ENCODE data around the gene SLC13A4. TPM values are rescaled to one million over a fixed set of nuclear protein-coding genes. Genes with fewer than 3 reads are reported as not detected.

Gene SLC13A4
- total RNA-seq, 1 donor from 2014 or later = 0.08 TPM

GRCh38 chr7:135685306-135686084 lies 42.5 kb downstream of the SLC13A4 start:
- H3K36me3 ChIP-seq (ENCODE audit: control insufficient read depth, insufficient read depth, low read length) = no peaks in the 10 kb centered on the region
- DNase-seq (ENCODE audit: low read depth) = no peak
- H3K27me3 ChIP-seq (ENCODE audit: control insufficient read depth, insufficient read depth, low read length) = no peaks in the 10 kb centered on the region
- TF ChIP-seq CTCF (IDR thresholded peaks at IDR 0.05; ENCODE audit: insufficient read depth, low read length, poor library complexity, severe bottlenecking) = no peak
- no peak overlapping the region for H3K4me3 ChIP-seq (ENCODE audit: low read depth, low read length)

DNA sequence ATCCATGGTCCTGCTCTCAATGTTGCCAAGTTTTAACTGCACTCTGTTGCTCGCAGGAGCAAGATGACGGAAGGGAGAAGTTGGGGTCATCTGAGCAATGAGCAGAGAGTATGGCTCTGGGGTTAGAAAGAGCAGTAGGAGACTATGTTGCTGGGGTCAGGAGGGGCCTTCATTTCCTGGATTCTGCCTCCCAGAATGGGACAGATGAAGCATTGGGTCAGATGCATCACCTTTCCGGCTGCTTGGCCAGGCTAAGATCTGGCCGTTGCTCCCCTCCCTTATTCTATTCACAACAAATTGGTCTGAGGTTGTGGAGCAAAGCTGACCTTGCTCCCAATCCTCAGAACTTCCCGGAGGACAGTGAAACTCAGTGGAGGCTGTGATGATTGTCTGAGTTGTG lies 43.3 kb downstream of the SLC13A4 start:
- Histone ChIP-seq H3K27me3 (ENCODE audit: control insufficient read depth, insufficient read depth, low read length) (no peaks in the 10 kb centered on the region), H3K36me3 (ENCODE audit: control insufficient read depth, insufficient read depth, low read length) (no peaks in the 10 kb centered on the region), H3K4me3 (ENCODE audit: low read depth, low read length) (no peak overlapping the region)
- DNase-seq (ENCODE audit: low read depth) = no peak
- TF ChIP-seq CTCF (IDR thresholded peaks at IDR 0.05; ENCODE audit: insufficient read depth, low read length, poor library complexity, severe bottlenecking) = no peak

DNA sequence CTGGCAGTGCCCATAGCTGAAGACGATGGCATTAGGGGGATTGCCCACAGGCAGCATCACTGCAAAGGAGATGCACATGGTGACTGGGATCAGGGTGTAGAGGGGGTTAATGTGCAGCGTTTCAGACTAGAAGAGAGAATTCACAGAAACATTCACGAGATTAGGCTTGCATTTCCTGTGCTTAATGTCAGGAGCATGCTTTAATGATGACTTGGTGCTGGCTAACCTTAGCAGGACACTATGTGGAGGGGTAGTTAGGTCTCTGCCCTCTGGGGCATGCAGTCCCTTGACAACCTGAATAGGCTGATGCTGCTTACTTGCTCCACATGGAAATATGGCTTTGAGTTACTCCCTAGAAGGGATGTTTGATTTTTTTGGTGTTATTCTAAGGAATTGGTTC lies 43.9 kb downstream of the SLC13A4 start:
- no peaks in the 10 kb centered on the region for H3K36me3 ChIP-seq (ENCODE audit: control insufficient read depth, insufficient read depth, low read length)
- no peaks in the 10 kb centered on the region for H3K27me3 ChIP-seq (ENCODE audit: control insufficient read depth, insufficient read depth, low read length)
- TF ChIP-seq CTCF (IDR thresholded peaks at IDR 0.05; ENCODE audit: insufficient read depth, low read length, poor library complexity, severe bottlenecking) = no peak
- DNase-seq (ENCODE audit: low read depth) = no peak
- no peak overlapping the region for H3K4me3 ChIP-seq (ENCODE audit: low read depth, low read length)

- Histone ChIP-seq H3K4me3 (ENCODE audit: low read depth, low read length) (no peak overlapping the region), H3K27me3 (ENCODE audit: control insufficient read depth, insufficient read depth, low read length) (no peaks in the 10 kb centered on the region), H3K36me3 (ENCODE audit: control insufficient read depth, insufficient read depth, low read length) (no peaks in the 10 kb centered on the region)
- no peak for DNase-seq (ENCODE audit: low read depth)
- TF ChIP-seq CTCF (IDR thresholded peaks at IDR 0.05; ENCODE audit: insufficient read depth, low read length, poor library complexity, severe bottlenecking) = no peak
Observed at GRCh38 chr7:135683609-135684008, 44.4 kb downstream of the SLC13A4 start.

DNA sequence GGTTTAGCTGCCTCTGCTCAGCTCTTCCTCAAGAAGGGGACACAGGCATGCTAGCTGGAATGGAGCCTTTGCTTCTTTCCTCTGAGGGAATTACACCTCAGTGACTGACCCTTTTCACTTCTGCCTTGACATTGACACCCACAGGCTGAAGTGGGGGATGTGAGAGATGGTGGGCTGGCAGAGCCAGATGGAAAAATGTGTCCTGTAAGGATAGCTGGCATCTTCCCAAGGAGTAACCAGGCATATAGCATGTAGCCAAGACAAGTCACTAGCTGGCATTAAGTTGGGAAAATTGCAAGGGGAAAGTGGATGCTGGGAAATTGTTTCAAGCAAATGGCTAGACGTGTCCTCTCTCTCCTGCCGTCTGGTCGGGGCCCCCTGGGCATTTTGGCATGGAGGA lies 45.8 kb downstream of the SLC13A4 start:
- no peak for DNase-seq (ENCODE audit: low read depth)
- no peak for TF ChIP-seq CTCF (IDR thresholded peaks at IDR 0.05; ENCODE audit: insufficient read depth, low read length, poor library complexity, severe bottlenecking)
- H3K36me3 ChIP-seq (ENCODE audit: control insufficient read depth, insufficient read depth, low read length) = no peaks in the 10 kb centered on the region

GRCh38 chr7:135681762-135682161 lies 46.2 kb downstream of the SLC13A4 start:
- DNase-seq (ENCODE audit: low read depth) = no peak
- no peak for TF ChIP-seq CTCF (IDR thresholded peaks at IDR 0.05; ENCODE audit: insufficient read depth, low read length, poor library complexity, severe bottlenecking)
- Histone ChIP-seq H3K27me3 (ENCODE audit: control insufficient read depth, insufficient read depth, low read length) (no peaks in the 10 kb centered on the region), H3K4me3 (ENCODE audit: low read depth, low read length) (no peak overlapping the region), H3K36me3 (ENCODE audit: control insufficient read depth, insufficient read depth, low read length) (no peaks in the 10 kb centered on the region)

More for the DNA sequence above, 45.8 kb downstream of the SLC13A4 start:
- no peak overlapping the region for H3K4me3 ChIP-seq (ENCODE audit: low read depth, low read length)
- no peaks in the 10 kb centered on the region for H3K27me3 ChIP-seq (ENCODE audit: control insufficient read depth, insufficient read depth, low read length)

Data from kidney epithelial cell (primary cell).